Heart left ventricle (tissue), 13 donors: ENCODE measurements around the gene WDR88.

Experiments
- CTCF ChIP-seq, 12 donors: fragments of 200-600 bp; sonication (generic) in 4 of 12; IDR thresholded peaks; one replicate each; pipeline versions ENCODE4 v1.5.0 to v1.8.0; 2018 to 2022; ENCODE audit warnings: antibody characterized with exemption in 12 of 12, mild to moderate bottlenecking in 5 of 12
- POLR2A ChIP-seq, 2 donors: fragments of 450-650 bp; IDR thresholded peaks; one replicate each; pipeline ENCODE4 v1.6.1; 2017; ENCODE audit warnings: antibody characterized with exemption in 2 of 2, mild to moderate bottlenecking in 2 of 2, moderate library complexity in 2 of 2
- donor health status: ischemic (EF 13 %, LVEDD 7.1; RV severe dilation, severe dysfunction).
- donor health status: DM: no; HTN: yes; CAD: no.
- donor health status: DM: no; HTN: no; CAD: no.
- donor health status: ischemic (EF 25% LVEDD 6.9; RV normal size, moderate dysfunction).
- donor health status: ischemic (EF 25% LVEDD 5.7; RV mildly dilated, moderate dysfunction).
- donor health status: ischemic (EF 35%, LVEDD 5.7; RV mildly dilated, moderate dysfunction).
- donor health status: nonischemic (EF 11% LVEDD 7.7; RV severe dilation, severe dysfunction).
- donor health status: DM: yes; HTN: yes; CAD: no.
- donor health status: PGD.
- donor health status: ischemic (EF 29% LVEDD 5.4; RV normal size, mild dysfunction).
- donor health status: nonischemic (EF 23%, LVEDD 6.1; RV moderate dilation, normal function).

GRCh38 chr19:33192010-33192409, 60.1 kb downstream of the WDR88 start:
- peak in 3 of 12 donors; percentile 7 to 19 (median 12) for TF ChIP-seq CTCF (IDR thresholded peaks at IDR 0.05)
- no peak for TF ChIP-seq POLR2A (IDR thresholded peaks at IDR 0.05)
